Psoas muscle (tissue), 8 donors: ENCODE data around the gene CHCHD6. TPM values are rescaled to one million over a fixed set of nuclear protein-coding genes. Genes with fewer than 3 reads are reported as not detected.

Experiments
- ATAC-seq, 4 donors: fragments of 200-7000 bp; cut with Tn5 transposase; one replicate each; pipeline ENCODE4 v1.9.1; 2020; ENCODE audit warnings: moderate library complexity in 3 of 4, mild to moderate bottlenecking in 2 of 4
- DNase-seq, 2 donors: peaks; one replicate each; pipeline ENCODE4 v3.0.0-alpha.2; 2020
- H3K27ac ChIP-seq: fragments of 200-600 bp; one replicate; pipeline ENCODE4 v1.8.0; 2022
- H3K27me3 ChIP-seq, 3 donors: fragments of 200-600 bp in 1 of 3; one replicate each; pipeline versions ENCODE4 v1.6.1 to v1.8.0; 2013 to 2022; ENCODE audit warnings: low read length in 2 of 3, mild to moderate bottlenecking in 2 of 3, moderate library complexity in 1 of 3; ENCODE audit not compliant: insufficient read depth in 3 of 3
- H3K36me3 ChIP-seq, 2 donors: fragments of 200-600 bp in 1 of 2; one replicate each; pipeline versions ENCODE4 v1.6.1 to v1.8.0; 2013 to 2022; ENCODE audit warnings: low read depth in 1 of 2, mild to moderate bottlenecking in 1 of 2, moderate library complexity in 1 of 2; ENCODE audit not compliant: insufficient read depth in 1 of 2
- H3K4me1 ChIP-seq: fragments of 200-600 bp; one replicate; pipeline ENCODE4 v1.8.0; 2022
- H3K4me3 ChIP-seq: fragments of 200-600 bp; one replicate; pipeline ENCODE4 v1.8.0; 2022; ENCODE audit warnings: mild to moderate bottlenecking
- H3K9me3 ChIP-seq: fragments of 200-600 bp; one replicate; pipeline ENCODE4 v1.8.0; 2022
- WGBS, 3 donors: extraction: QIAGEN DNeasy Blood & Tissue Kit; methylation state at CpG; one replicate each; pipeline versions ENCODE4 v1.1.6 to v1.1.7; 2013; 5-methylcytosine and 5-hydroxymethylcytosine counted together
- intact Hi-C, 2 donors: fragments of 100-400 bp; cut with DNase I; formaldehyde crosslinking; loops; one replicate each; pipeline versions ENCODE4 v1.11.0 to v1.14.2; 2022
- polyA plus RNA-seq, 3 donors: library from polyadenylated mRNA; stranded (reverse); fragments of 200-250 nt; gene quantifications; one replicate each; pipeline ENCODE4 v1.2.3, GENCODE V29; 2013
- total RNA-seq, 4 donors: library from RNA; stranded (reverse); fragmentation: NEBNext Ultra II Directional in 2 of 4; extraction: Animal tissue kit (Norgen Biotek cat#: 25700) in 2 of 4; gene quantifications; one replicate each; pipeline versions ENCODE4 v1.2.1 to v1.2.4, GENCODE V29; 2021 to 2023
- TF ChIP-seq, protein P1 (sequence below): fragments of 200-600 bp; IDR thresholded peaks from one replicate; pipeline ENCODE4 v1.8.0; 2022; ENCODE audit warnings: antibody characterized with exemption
- donor health status: healthy with polysubstance abuse.
- donor health status: DM: no; HTN: no; CAD: no; lungs with moderate emphysema.
- donor health status: Bipolar disorder and iron deficiency.
- donor health status: healthy.
- donor health status: DM: yes; HTN: yes; CAD: no.
- donor health status: DM: no; HTN: no; CAD: no.
- donor health status: DM: no; HTN: no; CAD: no.
- donor health status: DM: yes; HTN: yes; CAD: no.

The CHCHD6 gene
- total and polyA plus RNA-seq, 7 donors, result 2.4 to 13.8 (median 3.5) TPM

- 29 to 45% (median 29%) methylated on average over 7 of the region's 7 CpGs for WGBS, 3 donors
- peak in 1 of 4 donors; percentile 21 for ATAC-seq
- H3K4me1 ChIP-seq, result no peaks in the 10 kb centered on the region
- no peak overlapping the region for H3K27ac ChIP-seq
- no peaks in the 10 kb centered on the region for H3K36me3 ChIP-seq
- TF ChIP-seq, protein P1, sequence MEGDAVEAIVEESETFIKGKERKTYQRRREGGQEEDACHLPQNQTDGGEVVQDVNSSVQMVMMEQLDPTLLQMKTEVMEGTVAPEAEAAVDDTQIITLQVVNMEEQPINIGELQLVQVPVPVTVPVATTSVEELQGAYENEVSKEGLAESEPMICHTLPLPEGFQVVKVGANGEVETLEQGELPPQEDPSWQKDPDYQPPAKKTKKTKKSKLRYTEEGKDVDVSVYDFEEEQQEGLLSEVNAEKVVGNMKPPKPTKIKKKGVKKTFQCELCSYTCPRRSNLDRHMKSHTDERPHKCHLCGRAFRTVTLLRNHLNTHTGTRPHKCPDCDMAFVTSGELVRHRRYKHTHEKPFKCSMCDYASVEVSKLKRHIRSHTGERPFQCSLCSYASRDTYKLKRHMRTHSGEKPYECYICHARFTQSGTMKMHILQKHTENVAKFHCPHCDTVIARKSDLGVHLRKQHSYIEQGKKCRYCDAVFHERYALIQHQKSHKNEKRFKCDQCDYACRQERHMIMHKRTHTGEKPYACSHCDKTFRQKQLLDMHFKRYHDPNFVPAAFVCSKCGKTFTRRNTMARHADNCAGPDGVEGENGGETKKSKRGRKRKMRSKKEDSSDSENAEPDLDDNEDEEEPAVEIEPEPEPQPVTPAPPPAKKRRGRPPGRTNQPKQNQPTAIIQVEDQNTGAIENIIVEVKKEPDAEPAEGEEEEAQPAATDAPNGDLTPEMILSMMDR, result no peak
- no peak for DNase-seq
- H3K27me3 ChIP-seq, result no peaks in the 10 kb centered on the region
- intact Hi-C loops, result no loop called here
- H3K4me3 ChIP-seq, result no peak overlapping the region
- no peaks in the 10 kb centered on the region for H3K9me3 ChIP-seq
Measured at GRCh38 chr3:126914226-126914625, 210.2 kb downstream of the CHCHD6 start.

DNA sequence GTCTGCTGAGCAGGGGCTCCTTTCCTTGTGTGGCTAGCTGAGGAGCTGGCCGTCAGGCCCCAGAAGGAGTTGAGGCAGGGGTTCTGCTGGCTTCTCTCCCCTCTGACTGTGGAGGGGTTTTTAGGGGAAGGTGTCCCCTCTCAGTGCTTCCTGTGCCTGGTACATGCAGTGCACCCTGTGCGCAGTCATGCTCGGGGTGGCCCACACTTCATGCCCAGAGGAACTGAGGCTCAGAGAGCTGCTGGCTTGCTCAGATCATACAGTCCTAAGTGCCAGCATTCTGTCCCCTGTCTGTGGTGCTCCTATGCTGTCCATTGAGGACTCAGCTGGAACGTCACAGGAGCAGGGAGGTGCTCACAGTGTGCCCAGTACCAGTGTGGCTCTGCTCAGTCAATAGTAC is 211.0 kb downstream of the CHCHD6 start:
- Histone ChIP-seq H3K27ac (no peak overlapping the region), H3K4me3 (no peak overlapping the region), H3K36me3 (no peaks in the 10 kb centered on the region), H3K4me1 (no peaks in the 10 kb centered on the region), H3K9me3 (no peaks in the 10 kb centered on the region), H3K27me3 (no peaks in the 10 kb centered on the region)
- WGBS, 3 donors, result 99 to 100% (median 100%) methylated on average over 4 of the region's 4 CpGs
- no peak for ATAC-seq
- intact Hi-C loops, result no loop called here
- TF ChIP-seq, protein P1, result no peak
- no peak for DNase-seq

DNA sequence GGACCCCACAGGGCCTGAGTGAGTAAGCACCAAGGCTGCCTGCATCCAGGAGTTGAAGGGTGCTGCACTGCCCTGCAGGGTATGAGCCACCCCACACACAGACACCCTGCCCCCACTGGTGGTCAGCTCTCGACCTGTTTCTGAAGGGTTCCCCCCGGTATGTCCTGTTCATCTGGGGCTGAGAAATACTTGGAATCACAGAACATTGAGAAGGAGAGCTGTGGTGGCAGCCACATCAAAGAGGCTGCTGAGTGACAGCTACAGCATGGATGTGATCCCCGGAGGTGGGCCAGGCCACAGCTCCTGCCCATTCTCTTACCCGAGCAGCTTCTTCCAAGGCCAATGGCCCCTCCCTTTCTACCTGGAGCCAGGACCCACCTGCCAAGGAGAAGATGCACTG is 212.5 kb downstream of the CHCHD6 start:
- TF ChIP-seq, protein P1, result no peak
- no peak for DNase-seq
- 88 to 98% (median 94%) methylated on average over 4 of the region's 4 CpGs for WGBS, 3 donors
- ATAC-seq, result no peak
- no peaks in the 10 kb centered on the region for H3K4me1 ChIP-seq
- H3K27me3 ChIP-seq, result no peaks in the 10 kb centered on the region
- no peak overlapping the region for H3K27ac ChIP-seq
- H3K4me3 ChIP-seq, result no peak overlapping the region
- no peaks in the 10 kb centered on the region for H3K36me3 ChIP-seq
- intact Hi-C loops, result no loop called here
- H3K9me3 ChIP-seq, result no peaks in the 10 kb centered on the region

- Histone ChIP-seq H3K9me3 (no peaks in the 10 kb centered on the region), H3K27me3 (no peaks in the 10 kb centered on the region), H3K27ac (no peak overlapping the region), H3K4me1 (no peaks in the 10 kb centered on the region), H3K4me3 (no peak overlapping the region), H3K36me3 (no peaks in the 10 kb centered on the region)
- intact Hi-C loops, result no loop called here
- WGBS, 3 donors, result 78 to 86% (median 82%) methylated on average over 6 of the region's 6 CpGs
- TF ChIP-seq, protein P1, result no peak
- ATAC-seq, result no peak
- DNase-seq, result no peak
Measured at GRCh38 chr3:126917232-126917804, 213.3 kb downstream of the CHCHD6 start.

- DNase-seq, result no peak
Measured at GRCh38 chr3:126918355-126918821, 214.3 kb downstream of the CHCHD6 start.

More at GRCh38 chr3:126918355-126918821, 214.3 kb downstream of the CHCHD6 start:
- no peaks in the 10 kb centered on the region for H3K36me3 ChIP-seq
- H3K9me3 ChIP-seq, result no peaks in the 10 kb centered on the region
- H3K27me3 ChIP-seq, result no peaks in the 10 kb centered on the region
- intact Hi-C loops, result no loop called here
- H3K27ac ChIP-seq, result no peak overlapping the region
- no peak for ATAC-seq
- H3K4me3 ChIP-seq, result no peak overlapping the region
- no peaks in the 10 kb centered on the region for H3K4me1 ChIP-seq
- TF ChIP-seq, protein P1, result no peak
